GM18873 (cell line): ENCODE results near the gene ABCB11.
"Not testable (repeated sequence)": the region's sequence is repeated elsewhere in the genome, so short reads cannot be mapped to it uniquely, and the experiment has no call there.

Source experiments
- ATAC-seq: cut with Tn5 transposase; IDR thresholded peaks from one replicate; pipeline ENCODE4 v1.9.1; 2021; ENCODE audit warnings: mild to moderate bottlenecking, moderate library complexity, moderate number of reproducible peaks; ENCODE audit not compliant: unreplicated experiment, low FRiP score

Gene ABCB11

DNA sequence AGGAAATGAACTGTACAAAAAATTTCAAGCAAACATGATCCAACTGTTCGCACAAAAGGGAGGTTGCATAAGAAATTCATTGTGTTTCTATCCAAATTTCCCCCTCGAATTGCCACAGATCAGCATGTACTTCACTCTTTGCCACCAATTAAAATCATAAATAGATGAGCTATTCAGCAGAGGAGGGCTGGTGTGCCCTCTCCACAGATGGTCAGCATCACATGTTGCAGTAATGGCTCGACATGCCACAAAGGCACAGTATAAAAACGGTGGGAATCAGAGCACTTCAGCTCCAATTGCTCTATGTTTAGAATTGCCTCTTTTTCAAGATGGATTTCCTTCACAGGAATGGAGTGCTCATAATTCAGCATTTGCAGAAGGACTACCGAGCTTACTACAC is 130.1 kb downstream of the ABCB11 start, which contains the start of gene G6PC2:
Gene G6PC2 (plus strand): TSS at position 289 of the 400 bp plus-strand sequence. CDS start 41 bp downstream, at position 330.
- no peak for ATAC-seq

DNA sequence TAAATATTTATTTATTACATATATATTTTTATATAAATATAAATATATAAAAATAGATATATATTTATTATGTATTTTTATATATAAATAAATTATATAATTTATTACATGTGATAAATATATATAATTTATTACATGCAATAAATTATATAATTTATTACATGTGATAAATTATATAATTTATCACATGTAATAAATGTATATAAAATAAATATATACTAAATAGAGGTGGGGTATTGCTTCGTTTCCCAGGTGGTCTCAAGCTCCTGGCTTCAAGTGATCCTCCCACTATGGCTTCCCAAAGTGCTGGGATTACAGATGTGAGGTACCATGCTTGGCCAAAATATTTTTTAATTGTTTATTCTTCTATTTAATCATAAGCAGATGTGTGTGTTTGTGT is 133.7 kb downstream of the ABCB11 start:
- no peak for ATAC-seq

DNA sequence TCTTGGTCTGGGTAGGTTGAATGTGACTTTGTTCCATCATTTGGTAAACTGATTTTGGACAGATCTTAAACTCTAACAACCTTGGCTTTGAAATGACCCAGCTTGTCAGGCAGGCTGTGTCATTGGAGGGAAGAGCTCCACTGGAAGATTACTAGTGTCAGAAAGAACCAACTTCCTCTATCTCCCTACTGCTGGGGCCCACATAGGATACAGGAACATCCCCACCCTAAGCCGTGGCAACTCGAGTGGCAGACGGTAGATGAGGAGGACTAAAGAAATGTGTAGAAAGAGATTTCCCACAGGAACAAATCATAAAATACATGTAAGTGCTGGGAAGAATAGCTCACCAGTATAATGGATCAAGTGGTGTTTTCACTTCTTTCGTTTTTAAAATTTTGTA is 134.3 kb downstream of the ABCB11 start:
- no peak for ATAC-seq

DNA sequence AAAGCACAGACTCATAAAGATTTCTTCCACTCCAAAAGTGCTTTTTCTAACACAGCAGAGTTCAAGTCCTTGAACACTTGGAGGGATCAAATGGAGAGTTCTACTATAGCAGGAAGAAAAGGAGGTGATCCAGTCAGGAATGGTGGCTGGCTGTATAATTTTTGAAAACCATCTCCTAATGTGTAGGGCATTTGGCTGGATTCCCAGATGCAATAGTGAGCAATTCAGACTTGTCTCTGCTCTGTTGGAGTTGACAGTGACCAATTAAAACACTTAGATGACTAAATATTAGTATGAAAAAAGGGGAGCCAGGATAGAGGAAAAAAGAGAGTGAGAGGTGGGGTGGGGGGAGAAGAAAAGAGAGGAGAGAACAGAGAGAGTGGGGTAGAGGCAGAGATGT is 135.4 kb downstream of the ABCB11 start:
- no peak for ATAC-seq

DNA sequence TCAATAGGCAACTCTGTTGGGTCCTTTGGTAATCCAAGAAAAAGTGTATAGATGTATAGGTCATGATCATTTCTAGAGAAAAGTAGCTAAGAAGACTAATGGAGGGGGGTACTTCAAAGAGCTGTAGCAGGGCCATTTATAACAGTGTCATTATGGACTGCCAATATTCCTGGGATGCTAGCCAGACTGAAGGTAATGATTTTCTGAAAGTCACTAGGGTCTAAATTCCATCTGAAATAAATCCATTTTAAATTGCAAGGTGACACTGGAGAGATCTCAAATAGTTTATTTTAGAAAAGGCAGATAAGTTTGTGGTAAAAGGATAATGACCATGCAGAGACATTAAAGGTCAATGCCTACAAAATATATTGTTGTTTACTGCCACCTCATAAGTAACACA is 136.4 kb downstream of the ABCB11 start:
- ATAC-seq = no peak

DNA sequence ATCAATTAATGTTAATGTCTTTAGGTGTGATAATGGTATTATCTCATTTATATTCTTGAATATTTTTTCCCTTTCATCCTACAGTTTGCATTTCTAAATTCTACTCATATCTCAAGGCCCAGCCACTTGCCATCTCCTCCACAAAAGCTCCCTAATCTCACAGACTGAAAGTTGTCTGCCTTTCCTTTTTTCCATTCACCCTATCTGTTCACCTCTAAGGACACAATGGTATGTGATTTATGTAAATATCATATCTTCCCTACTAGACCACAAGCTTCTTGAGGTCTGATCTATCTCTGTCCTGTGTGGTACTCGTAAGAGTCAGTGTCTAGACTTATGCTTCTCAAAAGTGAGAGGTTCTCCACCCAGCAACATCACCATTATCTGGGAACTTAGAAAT is 137.0 kb downstream of the ABCB11 start:
- ATAC-seq = no peak

DNA sequence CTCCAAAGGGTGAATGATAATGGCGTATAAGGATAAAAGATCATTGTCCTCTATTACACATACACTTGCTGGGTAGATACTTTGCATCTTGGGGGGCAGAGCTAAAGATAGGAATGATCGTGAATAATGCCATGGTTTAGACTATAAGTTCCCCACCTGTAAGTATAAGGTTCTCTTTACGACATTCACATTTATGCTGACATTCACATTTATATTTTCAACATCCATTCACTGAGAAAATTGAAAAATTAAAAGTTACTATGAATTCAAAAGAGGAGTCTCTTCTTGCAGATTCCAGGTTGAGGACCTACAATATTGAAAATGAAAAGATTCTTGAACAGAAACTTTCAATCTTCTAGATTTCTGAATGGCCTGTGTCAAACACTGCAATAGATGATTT is 138.8 kb downstream of the ABCB11 start:
- ATAC-seq = no peak

DNA sequence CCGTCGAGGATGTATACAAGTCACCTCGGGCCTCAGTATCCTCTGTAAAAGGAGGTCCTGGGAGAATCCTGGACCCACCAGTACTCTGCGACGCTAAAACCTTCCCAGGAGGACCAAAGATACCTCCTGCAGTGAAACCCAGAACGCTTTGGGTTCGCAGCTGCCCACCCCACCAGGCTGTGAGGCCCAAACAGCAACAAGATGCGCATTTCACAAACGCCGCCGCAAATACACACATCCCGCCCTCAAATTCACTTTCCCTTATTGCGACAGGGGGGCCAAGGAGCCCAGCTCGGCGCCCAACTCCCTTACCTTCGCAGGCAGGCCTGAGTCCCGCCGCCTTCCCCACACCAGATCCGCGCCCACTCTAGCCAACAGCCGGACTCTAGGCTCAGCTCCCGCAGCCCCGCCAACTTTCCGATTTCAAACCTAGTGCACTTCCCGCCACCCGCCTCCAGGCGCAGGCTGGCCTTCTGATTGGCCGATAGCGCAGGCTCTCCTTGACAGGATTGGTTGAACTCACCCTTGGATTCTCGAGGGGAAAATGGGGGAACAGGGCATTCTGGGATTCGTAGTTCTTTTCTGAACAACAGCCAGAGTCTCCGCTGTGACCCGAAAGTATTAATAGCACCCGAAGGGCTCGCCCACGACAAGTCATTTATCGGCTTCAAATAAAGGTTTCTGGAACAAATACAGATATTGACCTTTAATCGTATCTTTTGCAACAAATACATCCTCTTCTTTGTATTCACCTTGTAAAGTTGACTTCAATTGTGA is 140.9 kb downstream of the ABCB11 start, which contains the start of gene SPC25:
Gene SPC25 (minus strand): TSS at position 425 of the 777 bp plus-strand sequence. CDS start 911 bp downstream, outside the sequence.
- peak; percentile 100 for ATAC-seq

DNA sequence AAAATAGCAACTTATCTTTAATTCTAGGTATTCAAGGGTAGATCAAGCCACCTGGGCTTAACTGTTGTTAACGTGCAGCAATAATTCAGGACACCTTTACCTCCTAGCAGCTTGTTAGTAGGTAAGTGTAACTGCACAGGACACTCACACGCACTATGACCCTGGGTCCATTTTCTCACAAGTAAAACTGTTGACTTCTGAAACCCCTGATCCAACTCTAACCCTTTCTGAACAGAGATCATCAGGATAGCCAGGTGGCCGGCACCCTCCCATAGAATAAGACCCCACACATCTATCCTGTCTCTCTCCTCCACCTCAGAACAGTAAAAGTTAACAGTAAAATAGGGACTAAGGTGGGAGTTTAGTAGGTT is 141.5 kb downstream of the ABCB11 start:
- no peak for ATAC-seq

DNA sequence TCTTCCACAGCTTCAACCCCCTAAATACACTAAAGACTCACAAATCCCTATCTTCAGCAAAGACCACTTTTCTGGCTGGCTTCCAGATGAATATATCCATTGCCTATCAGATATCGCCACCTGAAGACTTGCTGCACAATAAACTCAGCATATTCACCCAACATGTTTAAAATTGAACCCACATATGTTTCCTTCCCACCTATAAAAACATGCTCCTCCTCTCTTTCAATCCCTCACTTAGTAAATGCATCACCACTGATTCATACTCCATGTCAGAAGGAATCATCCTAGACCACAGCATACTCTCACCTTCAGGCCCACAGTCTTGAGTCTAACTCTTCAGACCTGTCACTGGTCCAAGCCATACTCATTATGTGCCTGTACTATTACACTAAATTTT is 146.1 kb downstream of the ABCB11 start:
- ATAC-seq = no peak

DNA sequence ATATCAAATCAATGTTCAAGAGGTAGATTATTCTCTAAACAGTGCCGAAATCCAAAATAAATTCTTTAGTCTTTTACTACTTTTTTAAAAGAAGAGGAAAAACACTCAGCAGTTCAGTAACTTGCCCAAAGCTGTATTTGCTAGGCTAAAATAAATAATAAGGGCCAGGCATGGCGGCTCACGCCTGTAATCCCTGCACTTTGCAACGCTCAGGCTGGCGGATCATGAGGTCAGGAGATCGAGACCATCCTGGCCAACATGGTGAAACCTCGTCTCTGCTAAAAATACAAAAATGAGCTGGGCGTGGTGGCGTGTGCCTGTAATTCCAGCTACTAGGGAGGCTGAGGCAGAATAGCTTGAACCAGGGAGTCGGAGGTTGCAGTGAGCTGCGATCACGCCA is 149.0 kb downstream of the ABCB11 start:
- ATAC-seq = not testable (repeated sequence)

DNA sequence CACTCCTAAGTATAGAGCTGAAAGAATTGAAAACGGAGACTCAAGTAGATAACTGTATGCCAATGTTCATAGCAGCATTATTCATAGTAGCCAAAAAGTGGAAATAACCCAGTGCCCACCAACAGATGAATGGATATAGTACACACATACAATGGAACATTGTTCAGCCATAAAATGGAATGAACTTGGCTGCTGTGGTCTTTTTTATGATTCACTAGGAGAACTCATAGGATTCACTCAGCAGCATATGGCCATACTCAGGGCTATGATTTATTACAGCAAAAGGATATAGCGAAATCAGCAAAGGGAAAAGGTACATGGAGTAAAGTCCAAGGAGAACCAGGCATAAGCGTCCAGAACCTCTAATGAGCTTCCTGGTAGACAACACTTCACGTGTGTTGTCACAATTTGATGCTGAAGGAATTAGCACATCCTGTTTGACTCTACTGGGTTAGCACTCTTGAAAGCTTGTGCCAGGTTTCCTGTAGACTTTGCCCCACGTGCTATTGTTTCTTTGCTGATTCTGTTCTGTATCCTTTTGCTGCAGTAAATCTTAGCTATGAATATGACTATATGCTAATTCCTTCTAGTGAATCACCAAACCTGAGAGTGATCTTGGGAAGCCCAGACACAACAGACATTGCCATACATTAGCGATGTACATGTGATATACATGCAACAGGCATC is 156.6 kb downstream of the ABCB11 start:
- no peak for ATAC-seq

DNA sequence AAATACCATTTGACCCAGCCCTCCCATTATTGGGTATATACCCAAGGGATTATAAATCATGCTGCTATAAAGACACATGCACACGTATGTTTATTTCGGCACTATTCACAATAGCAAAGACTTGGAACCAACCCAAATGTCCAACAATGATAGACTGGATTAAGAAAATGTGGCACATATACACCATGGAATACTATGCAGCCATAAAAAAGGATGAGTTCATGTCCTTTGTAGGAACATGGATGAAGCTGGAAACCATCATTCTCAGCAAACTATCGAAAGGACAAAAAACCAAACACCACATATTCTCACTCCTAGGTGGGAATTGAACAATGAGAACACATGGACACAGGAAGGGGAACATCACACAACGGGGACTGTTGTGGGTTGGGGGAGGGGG is 160.3 kb downstream of the ABCB11 start:
- not testable (repeated sequence) for ATAC-seq
